GM12878 (cell line): ENCODE data around the gene RFC4. TPM values are rescaled to one million over a fixed set of nuclear protein-coding genes. Genes with fewer than 3 reads are reported as not detected.

ENCODE experiments used
- ATAC-seq: fragments of 200-7000 bp; cut with Tn5 transposase; 3 replicates; pipeline ENCODE4 v1.9.1; 2020; ENCODE audit warnings: mild to moderate bottlenecking, moderate library complexity
- BruUV-seq: library from RNA; stranded (reverse); fragments of 400-500 nt; replicated peaks from 2 replicates; lab custom pipeline; 2021; lab: Mats Ljungman, UMichigan
- CTCF ChIA-PET: fragments of 300-600 bp; sonication (Branson Sonifier 250); formaldehyde crosslinking; extraction: SDS; loops from one replicate; lab custom pipeline; 2021; ENCODE audit warnings: inconsistent platforms; lab: Yijun Ruan, JAX
- POLR2A ChIA-PET: fragments of 350-600 bp; formaldehyde crosslinking; extraction: SDS; loops from one replicate; lab custom pipeline; 2021; ENCODE audit warnings: inconsistent platforms; lab: Charles Lee
- RAD21 ChIA-PET: fragments of 300-600 bp; sonication (Branson Sonifier 250); formaldehyde crosslinking; loops from one replicate; lab custom pipeline; 2023; ENCODE audit warnings: antibody characterized with exemption; ENCODE audit not compliant: unreplicated experiment; lab: Charles Lee
- SMC1A ChIA-PET: fragments of 300-600 bp; sonication (Branson Sonifier 250); formaldehyde crosslinking; loops from one replicate; lab custom pipeline; 2023; ENCODE audit not compliant: unreplicated experiment, uncharacterized antibody; lab: Charles Lee
- DNase-seq: peaks from one replicate; pipeline ENCODE4 v3.0.0-alpha.2; 2011; ENCODE audit warnings: low read depth, low spot score
- FAIRE-seq: peaks from 3 replicates; lab custom pipeline; 2011; peaks lifted over from hg19 to GRCh38; lab: Jason Lieb, UNC
- H2AFZ ChIP-seq: 2 replicates; pipeline ENCODE4 v1.6.0; 2011; ENCODE audit warnings: low read depth, low read length, control low read depth; ENCODE audit not compliant: control insufficient read depth
- H3K27ac ChIP-seq: 2 replicates; pipeline ENCODE4 v1.5.1; 2011; ENCODE audit warnings: control low read depth; ENCODE audit not compliant: control insufficient read depth, insufficient read depth
- H3K27me3 ChIP-seq, 2 experiments: replicated peaks in 1 of 2; 2 replicates each; pipeline versions ENCODE4 v1.6.0 to v1.6.1; 2011; ENCODE audit warnings: low read length in 1 of 2; ENCODE audit not compliant: control insufficient read depth in 2 of 2, insufficient read depth in 2 of 2
- H3K36me3 ChIP-seq, 2 experiments: 2 replicates each; pipeline ENCODE4 v1.5.1; 2011; ENCODE audit warnings: low read length in 1 of 2; ENCODE audit not compliant: control insufficient read depth in 2 of 2, insufficient read depth in 2 of 2
- H3K4me1 ChIP-seq: 2 replicates; pipeline ENCODE4 v1.6.1; 2011; ENCODE audit warnings: mild to moderate bottlenecking, low read length, moderate library complexity, mixed read lengths; ENCODE audit not compliant: control insufficient read depth, insufficient read depth
- H3K4me2 ChIP-seq: 2 replicates; pipeline ENCODE4 v1.6.0; 2011; ENCODE audit warnings: control low read depth; ENCODE audit not compliant: control insufficient read depth, insufficient read depth
- H3K4me3 ChIP-seq: fragments of 200-600 bp; sonication (generic); 2 replicates; pipeline ENCODE4 v1.5.1; 2016
- H3K79me2 ChIP-seq: 2 replicates; pipeline ENCODE4 v1.6.0; 2011; ENCODE audit warnings: low read length; ENCODE audit not compliant: control insufficient read depth, insufficient read depth
- H3K9ac ChIP-seq: 2 replicates; pipeline ENCODE4 v1.8.0; 2011; ENCODE audit warnings: low read length, control low read depth, mixed read lengths; ENCODE audit not compliant: control insufficient read depth, insufficient read depth
- H3K9me3 ChIP-seq: replicated peaks from 3 replicates; pipeline ENCODE4 v1.5.1; 2011; ENCODE audit warnings: mild to moderate bottlenecking, low read length; ENCODE audit not compliant: control insufficient read depth, insufficient read depth
- H4K20me1 ChIP-seq: 2 replicates; pipeline ENCODE4 v1.6.0; 2011; ENCODE audit not compliant: control insufficient read depth, insufficient read depth
- EGR1 ChIP-seq, 2 experiments: IDR thresholded peaks; 1 replicate in 1 of 2; 2 replicates in 1 of 2; pipeline ENCODE4 v1.6.1; 2011 to 2012; ENCODE audit warnings: low read depth in 2 of 2, low read length in 2 of 2, borderline replicate concordance in 1 of 2, mild to moderate bottlenecking in 1 of 2, moderate library complexity in 1 of 2
- JUNB ChIP-seq: IDR thresholded peaks from 2 replicates; pipeline ENCODE4 v1.6.1; 2016; ENCODE audit warnings: antibody characterized with exemption, mild to moderate bottlenecking
- PAX5 ChIP-seq: IDR thresholded peaks from 2 replicates; pipeline ENCODE4 v1.6.1; 2011; ENCODE audit warnings: low read depth, low read length, borderline replicate concordance
- PRDM15 ChIP-seq: fragments of 450-650 bp; formaldehyde crosslinking; IDR thresholded peaks from 2 replicates; pipeline ENCODE4 v1.4.0; 2020; ENCODE audit warnings: mild to moderate bottlenecking, moderate library complexity
- RUNX3 ChIP-seq: IDR thresholded peaks from 2 replicates; pipeline ENCODE4 v1.6.1; 2012; ENCODE audit warnings: low read length, inconsistent platforms
- SUPT20H ChIP-seq: IDR thresholded peaks from 2 replicates; pipeline ENCODE4 v1.6.1; 2011; ENCODE audit warnings: low read depth, mild to moderate bottlenecking, low read length, moderate library complexity, borderline replicate concordance; ENCODE audit not compliant: control insufficient read depth
- TCF3 ChIP-seq: IDR thresholded peaks from 2 replicates; pipeline ENCODE4 v1.6.1; 2012; ENCODE audit warnings: low read depth, mild to moderate bottlenecking, low read length, borderline replicate concordance; ENCODE audit not compliant: insufficient read depth
- WRNIP1 ChIP-seq: IDR thresholded peaks from 2 replicates; pipeline ENCODE4 v1.6.1; 2011; ENCODE audit warnings: low read depth, low read length, improper control_type of control experiment, borderline replicate concordance
- ZZZ3 ChIP-seq: IDR thresholded peaks from 2 replicates; pipeline ENCODE4 v1.6.1; 2011; ENCODE audit warnings: low read depth; ENCODE audit not compliant: control insufficient read depth, insufficient read length
- WGBS: methylation state at CpG from one replicate; pipeline ENCODE4 v1.1.6; 2016; ENCODE audit warnings: low lambda C conversion rate; ENCODE audit not compliant: insufficient replicate concordance, insufficient coverage; ENCODE audit errors: missing lambda C conversion rate; 5-methylcytosine and 5-hydroxymethylcytosine counted together
- in situ Hi-C: fragments of 300-500 bp; cut with MboI; formaldehyde crosslinking; loops from 9 replicates; pipeline ENCODE4 v1.14.3; 2018; ENCODE audit warnings: mixed read lengths
- intact Hi-C: fragments of 100-400 bp; cut with micrococcal nuclease; formaldehyde crosslinking; loops from one replicate; pipeline ENCODE4 v1.14.2; 2022; ENCODE audit not compliant: unreplicated experiment
- polyA plus RNA-seq, 11 experiments: library from polyadenylated mRNA; depleted of rRNA in 4 of 11; unstranded in 6 of 11; stranded (reverse) in 5 of 11; fragments of >200 nt; fragmentation: Nextera tagmentation in 4 of 11; fragmentation: Illumina TruSeq in 1 of 11; extraction: Ambion mirVana in 4 of 11; extraction: Trizol in 1 of 11; gene quantifications; 1 replicate in 1 of 11; 2 replicates in 10 of 11; pipeline versions ENCODE4 v1.2.1 to v1.2.3, GENCODE V29; 2011 to 2016; ENCODE audit warnings: inconsistent platforms in 2 of 11, missing spikeins in 2 of 11, low read depth in 1 of 11
- total RNA-seq, 4 experiments: library from RNA; depleted of rRNA in 3 of 4; stranded (reverse); fragments of >200 nt in 3 of 4; fragmentation: Illumina TruSeq in 1 of 4; extraction: Trizol in 1 of 4; gene quantifications; 2 replicates each; pipeline versions ENCODE4 v1.2.1 to v1.2.3, GENCODE V29; 2013 to 2021

RFC4 gene
- total and polyA plus RNA-seq, 10 of the 15 experiments (the other 5 are each of a cell fraction or from before 2014, with no cell fraction given): 49.1 to 144 (median 112) TPM

- TF ChIP-seq PRDM15: no peak
- no peak for TF ChIP-seq ZZZ3
- TF ChIP-seq SUPT20H: no peak
- no peak for TF ChIP-seq PAX5
- TF ChIP-seq WRNIP1: no peak
Observed at GRCh38 chr3:186760141-186760833, 46.0 kb downstream of the RFC4 start (continued).

- ChIA-PET SMC1A (interaction anchor here (1.1 kb wide), 1 partner anchor 13 kb away, joined by 3 read pairs; no protein-coding TSS in a partner anchor), RAD21 (no interaction called here), CTCF (interaction anchor here (1.0 kb wide), 1 partner anchor 145 kb away, joined by 5 read pairs; no protein-coding TSS in a partner anchor), POLR2A (no interaction called here)
- FAIRE-seq: no peak
- in situ Hi-C loops (no loop called here), intact Hi-C loops (no loop called here)
- H3K4me2 ChIP-seq: no peak overlapping the region
- no peaks in the 10 kb centered on the region for H3K4me1 ChIP-seq
- no peak overlapping the region for H2AFZ ChIP-seq
- no peaks in the 10 kb centered on the region for H3K79me2 ChIP-seq
- ATAC-seq: no peak
- no peak for TF ChIP-seq RUNX3
- TF ChIP-seq JUNB: no peak
- no peak for TF ChIP-seq EGR1 (IDR thresholded peaks at IDR 0.05; ENCODE audit: borderline replicate concordance in 1 of 2, low read depth in 2 of 2, low read length in 2 of 2)
- TF ChIP-seq TCF3: no peak
- no peaks in the 10 kb centered on the region for H3K36me3 ChIP-seq
- no peaks in the 10 kb centered on the region for H3K9me3 ChIP-seq
- no peak overlapping the region for H3K27ac ChIP-seq
- H3K4me3 ChIP-seq: no peak overlapping the region
- BruUV-seq: no TSS peak
- H3K9ac ChIP-seq: no peak overlapping the region
- no peak for DNase-seq
- 65% methylated on average over 11 of the region's 11 CpGs for WGBS
- no peaks in the 10 kb centered on the region for H3K27me3 ChIP-seq
- no peaks in the 10 kb centered on the region for H4K20me1 ChIP-seq
Observed at GRCh38 chr3:186759231-186759930, 46.9 kb downstream of the RFC4 start.
